Sigmoid colon (tissue), 4 donors: ENCODE measurements around the gene TAF7L.

ENCODE experiments used
- CTCF ChIP-seq, 4 experiments: fragments of 450-650 bp in 3 of 4; fragments of 200-600 bp in 1 of 4; IDR thresholded peaks; one replicate each; pipeline ENCODE4 v1.5.1; 2016 to 2019; ENCODE audit warnings: antibody characterized with exemption in 4 of 4, mild to moderate bottlenecking in 3 of 4, moderate library complexity in 2 of 4
- POLR2A ChIP-seq, 2 donors: fragments of 450-650 bp; IDR thresholded peaks; one replicate each; pipeline ENCODE4 v1.6.1; 2016; ENCODE audit warnings: antibody characterized with exemption in 2 of 2, mild to moderate bottlenecking in 2 of 2, moderate library complexity in 2 of 2
- POLR2AphosphoS5 ChIP-seq, 4 donors: sonication (generic); formaldehyde crosslinking; IDR thresholded peaks; one replicate each; pipeline ENCODE4 v1.6.1; 2017; ENCODE audit warnings: antibody characterized with exemption in 4 of 4

GRCh38 chrX:101303790-101304189 lies 12.7 kb upstream of the TAF7L start:
- no peak for TF ChIP-seq POLR2AphosphoS5 (IDR thresholded peaks at IDR 0.05)
- TF ChIP-seq POLR2A (IDR thresholded peaks at IDR 0.05): no peak
- TF ChIP-seq CTCF (IDR thresholded peaks at IDR 0.05): no peak
